ENCODE measurements around the gene EEF1AKMT3. TPM values are rescaled to one million over a fixed set of nuclear protein-coding genes. Genes with fewer than 3 reads are reported as not detected.

The EEF1AKMT3 gene
- total RNA-seq, 1 donor from 2014 or later = 6.0 TPM

GRCh38 chr12:57813111-57813970, 40.9 kb downstream of the EEF1AKMT3 start:
- Mint-ChIP-seq H3K4me1 (ENCODE audit: unreplicated experiment) (peaks cover 1% of the 10 kb centered on the region), H3K9me3 (no peaks in the 10 kb centered on the region), H3K27ac (no peak overlapping the region), H3K4me3 (no peak overlapping the region), H3K27me3 (no peaks in the 10 kb centered on the region), H3K36me3 (no peaks in the 10 kb centered on the region)
- no peak for DNase-seq (ENCODE audit: extremely low spot score, unreplicated experiment)
- TF ChIP-seq CTCF (conservative IDR thresholded peaks at IDR 0.05) = no peak

GRCh38 chr12:57813971-57814772, 41.8 kb downstream of the EEF1AKMT3 start:
- no peak for TF ChIP-seq CTCF (conservative IDR thresholded peaks at IDR 0.05)
- Mint-ChIP-seq H3K4me3 (no peak overlapping the region), H3K4me1 (ENCODE audit: unreplicated experiment) (peaks cover 9% of the 10 kb centered on the region), H3K27ac (no peak overlapping the region), H3K9me3 (no peaks in the 10 kb centered on the region), H3K27me3 (no peaks in the 10 kb centered on the region), H3K36me3 (peaks cover 4% of the 10 kb centered on the region)
- DNase-seq (ENCODE audit: extremely low spot score, unreplicated experiment) = no peak

- peaks cover 4% of the 10 kb centered on the region for H3K36me3 Mint-ChIP-seq
- H3K4me3 Mint-ChIP-seq = no peak overlapping the region
- H3K9me3 Mint-ChIP-seq = no peaks in the 10 kb centered on the region
- TF ChIP-seq CTCF (conservative IDR thresholded peaks at IDR 0.05) = no peak
- no peaks in the 10 kb centered on the region for H3K27me3 Mint-ChIP-seq
- DNase-seq (ENCODE audit: extremely low spot score, unreplicated experiment) = no peak
- no peak overlapping the region for H3K27ac Mint-ChIP-seq
- H3K4me1 Mint-ChIP-seq (ENCODE audit: unreplicated experiment) = peaks cover 9% of the 10 kb centered on the region
These were observed 43.0 kb downstream of the EEF1AKMT3 start for GRCh38 chr12:57815177-57816000.

GRCh38 chr12:57816001-57816854, 43.8 kb downstream of the EEF1AKMT3 start:
- no peak for TF ChIP-seq CTCF (conservative IDR thresholded peaks at IDR 0.05)
- DNase-seq (ENCODE audit: extremely low spot score, unreplicated experiment) = no peak
- Mint-ChIP-seq H3K36me3 (peaks cover 9% of the 10 kb centered on the region), H3K27ac (no peak overlapping the region), H3K4me1 (ENCODE audit: unreplicated experiment) (peaks cover 9% of the 10 kb centered on the region), H3K4me3 (no peak overlapping the region), H3K27me3 (no peaks in the 10 kb centered on the region), H3K9me3 (no peaks in the 10 kb centered on the region)

DNA sequence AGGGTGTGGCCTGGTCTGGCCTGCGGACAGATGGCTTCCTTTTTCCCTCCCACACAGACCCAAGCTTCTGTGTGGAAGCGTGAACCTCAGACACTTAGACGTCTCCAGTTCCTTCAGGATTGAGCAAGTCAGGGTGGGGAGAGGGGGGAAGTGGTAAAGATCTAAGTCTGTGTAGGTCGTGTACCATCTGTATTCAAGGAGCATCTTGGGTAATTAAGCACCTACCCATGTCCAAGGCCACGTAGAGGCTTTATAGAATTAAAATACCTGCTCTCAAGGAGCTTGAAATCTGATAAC, 44.4 kb downstream of the EEF1AKMT3 start:
- TF ChIP-seq CTCF (conservative IDR thresholded peaks at IDR 0.05) = no peak
- H3K36me3 Mint-ChIP-seq = peaks cover 9% of the 10 kb centered on the region
- H3K4me3 Mint-ChIP-seq = no peak overlapping the region
- no peaks in the 10 kb centered on the region for H3K27me3 Mint-ChIP-seq
- peaks cover 9% of the 10 kb centered on the region for H3K4me1 Mint-ChIP-seq (ENCODE audit: unreplicated experiment)
- H3K9me3 Mint-ChIP-seq = no peaks in the 10 kb centered on the region
- DNase-seq (ENCODE audit: extremely low spot score, unreplicated experiment) = no peak
- H3K27ac Mint-ChIP-seq = no peak overlapping the region
